GM19351 (cell line): ENCODE data around the gene LCNL1.

Source experiments
- ATAC-seq: cut with Tn5 transposase; IDR thresholded peaks from one replicate; pipeline ENCODE4 v1.9.1; 2021; ENCODE audit warnings: mild to moderate bottlenecking, moderate library complexity; ENCODE audit not compliant: unreplicated experiment

Gene LCNL1

DNA sequence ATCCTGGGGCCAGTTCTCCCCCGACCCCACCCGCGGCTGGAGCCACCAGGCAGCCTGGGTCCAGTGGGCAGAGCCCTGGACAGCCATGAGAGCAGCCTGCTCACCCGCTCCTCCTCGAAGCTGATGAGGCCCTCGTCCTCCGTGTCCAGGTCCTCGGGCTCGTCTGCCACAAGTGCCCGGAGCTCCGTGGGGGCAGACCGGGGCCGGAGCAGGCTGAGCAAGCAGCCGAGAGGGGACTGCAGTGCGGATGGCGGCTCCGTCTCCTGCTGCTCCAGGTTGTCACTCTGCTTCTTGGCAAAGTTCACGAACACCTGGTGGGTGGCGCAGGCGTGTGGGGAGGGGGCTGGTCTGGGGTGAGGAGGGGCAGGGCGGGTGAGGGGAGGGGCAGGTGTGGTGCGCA, 25.5 kb downstream of the LCNL1 start:
- ATAC-seq = no peak

DNA sequence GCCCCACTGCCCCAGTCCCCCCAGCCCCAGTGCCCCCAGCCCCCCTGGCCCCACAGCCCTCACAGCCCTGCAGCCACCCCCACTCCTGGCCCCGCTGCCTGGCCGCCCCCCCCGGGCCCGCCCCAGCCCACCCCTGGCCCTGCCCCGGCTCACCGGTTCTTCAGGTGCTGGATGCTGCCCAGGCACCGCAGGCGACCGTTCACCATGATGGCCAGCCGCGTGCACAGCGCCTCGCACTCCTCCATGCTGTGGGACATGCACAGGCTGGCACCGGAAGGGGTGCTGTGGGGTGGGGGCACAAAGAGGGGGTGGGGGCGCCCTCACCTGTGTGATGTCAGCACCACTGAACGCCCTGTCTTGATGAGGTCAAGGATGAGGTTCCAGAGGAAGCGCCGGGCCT, 26.4 kb downstream of the LCNL1 start:
- no peak for ATAC-seq

DNA sequence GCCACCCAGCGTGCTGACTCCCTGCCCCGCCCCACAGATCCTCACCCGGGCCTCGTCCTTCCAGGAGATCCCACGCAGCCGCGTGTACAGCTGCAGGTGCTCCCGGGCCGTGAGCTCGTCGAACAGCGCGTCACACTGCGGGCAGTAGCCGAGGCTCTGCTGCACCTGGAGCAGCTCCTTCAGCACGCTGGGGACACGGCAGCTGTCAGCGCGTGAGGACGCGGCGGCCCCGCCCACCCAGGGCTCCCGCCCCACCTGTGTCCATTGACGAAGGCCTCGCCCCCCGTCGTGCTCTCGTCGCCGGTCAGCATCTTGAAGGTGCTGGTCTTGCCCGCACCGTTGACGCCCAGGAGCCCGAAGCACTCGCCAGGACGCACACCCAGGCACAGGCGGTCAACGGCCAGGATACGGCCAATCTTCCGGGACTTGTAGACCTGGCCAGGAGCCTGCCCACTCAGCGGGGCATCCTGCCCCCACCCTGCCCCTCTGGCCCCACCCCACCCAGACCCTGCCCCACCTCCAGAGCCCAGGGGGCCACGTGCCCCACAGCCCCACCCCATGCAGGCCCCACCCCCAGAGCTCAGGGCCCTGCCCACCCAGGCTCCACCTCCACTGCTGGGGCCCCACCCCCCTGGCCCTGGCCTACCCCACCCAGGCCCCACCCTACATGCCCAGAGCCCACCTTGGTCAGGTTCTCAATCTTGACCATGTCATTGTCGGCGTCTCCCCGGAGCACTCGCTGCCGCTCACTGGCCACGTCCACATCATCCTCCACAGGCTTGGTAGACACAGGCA, 27.3 kb downstream of the LCNL1 start:
- no peak for ATAC-seq

DNA sequence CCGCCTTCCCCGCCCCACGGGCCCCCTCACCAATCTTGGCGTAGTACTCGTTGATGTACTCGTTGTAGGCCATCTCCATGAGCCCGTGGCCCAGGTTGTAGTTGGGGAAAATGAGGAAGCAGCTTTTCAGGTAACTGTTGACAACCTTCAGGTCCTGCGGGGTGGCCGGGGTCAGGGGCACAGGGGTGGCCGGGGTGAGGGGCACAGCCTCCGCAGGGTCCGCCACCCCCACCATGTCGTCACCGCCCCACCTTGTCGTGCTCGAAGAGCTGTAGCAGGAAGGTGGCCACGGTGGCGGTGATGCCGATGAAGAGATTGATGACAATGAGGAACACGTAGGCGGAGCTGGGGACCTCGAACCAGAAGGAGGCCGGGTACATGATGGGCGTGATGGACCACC, 28.4 kb downstream of the LCNL1 start:
- ATAC-seq = no peak

DNA sequence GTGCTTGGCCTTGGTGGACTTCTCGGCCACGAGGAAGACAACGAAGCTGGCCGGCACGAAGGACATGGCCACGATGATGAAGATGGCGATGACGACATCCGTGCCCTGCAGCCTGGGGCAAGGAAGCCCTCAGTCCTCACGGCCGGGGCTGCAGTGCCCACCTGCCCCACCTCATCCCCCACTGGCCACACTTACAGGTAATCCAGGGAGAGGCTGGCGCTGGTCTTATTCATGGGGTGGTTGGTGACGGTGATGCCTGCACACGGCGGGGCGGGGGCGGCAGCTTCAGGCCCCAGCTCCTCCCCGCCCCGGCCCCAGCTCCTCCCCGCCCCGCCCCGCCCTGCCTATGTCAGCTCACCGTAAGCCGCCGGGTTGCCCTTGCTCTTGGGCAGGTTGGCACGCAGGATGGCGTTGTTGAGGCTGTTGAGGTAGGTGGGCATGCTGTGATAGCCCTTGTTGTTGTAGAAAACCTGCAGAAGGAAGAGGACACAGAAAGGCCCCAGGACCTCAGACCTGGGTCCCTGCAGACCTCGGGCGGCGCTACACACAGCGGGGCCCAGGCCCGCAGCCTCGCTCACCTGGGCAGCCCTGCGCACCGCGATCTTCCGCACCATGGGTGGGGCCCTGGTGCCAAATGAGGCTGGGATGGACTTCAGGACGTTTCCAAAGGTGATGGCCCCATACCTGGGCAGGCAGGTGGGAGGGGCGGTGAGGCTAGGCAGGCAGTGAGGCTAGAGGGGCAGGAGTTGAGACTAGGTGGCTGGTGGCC, 29.3 kb downstream of the LCNL1 start:
- no peak for ATAC-seq

DNA sequence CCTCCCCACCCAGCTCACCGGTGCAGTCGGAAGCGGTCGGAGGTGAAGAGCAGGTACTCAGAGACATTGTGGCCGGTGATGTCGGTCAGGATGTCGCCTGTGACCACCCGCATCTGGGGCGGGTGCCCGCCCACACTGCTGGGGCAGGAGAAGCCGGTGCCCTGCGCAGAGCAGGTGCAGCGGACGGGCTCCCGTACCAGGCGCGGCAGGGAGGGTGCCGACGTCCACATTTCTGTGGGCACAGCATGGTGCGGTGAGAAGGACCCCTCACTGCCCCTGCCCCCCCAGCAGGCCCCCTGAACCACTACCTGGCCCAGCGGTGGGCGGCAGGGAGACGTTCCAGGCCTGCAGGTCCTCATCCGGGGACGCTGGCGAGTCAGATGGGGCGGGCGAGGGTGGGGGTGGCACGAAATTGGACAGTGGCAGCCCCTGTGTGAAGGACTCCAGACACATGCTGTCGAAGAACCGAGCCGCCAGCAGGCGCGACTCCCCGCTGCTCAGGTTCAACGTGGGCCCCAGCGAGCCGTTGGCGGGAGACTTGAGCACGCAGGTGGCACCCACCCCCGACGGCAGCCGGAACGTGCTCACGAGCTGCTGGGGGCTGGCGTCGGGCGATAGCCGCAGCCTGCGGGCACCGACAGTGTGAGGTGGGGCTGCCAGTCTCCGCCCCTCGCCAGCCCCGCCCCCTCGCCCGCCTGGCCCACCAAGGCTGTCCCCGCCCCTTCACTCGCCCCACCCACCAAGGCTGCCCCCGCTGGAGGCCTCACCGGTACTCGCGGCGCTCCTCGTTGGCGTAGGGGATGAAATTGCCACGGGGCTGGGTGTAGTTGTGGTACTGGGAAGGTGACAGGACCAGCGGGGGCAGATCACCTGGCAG, 30.1 kb downstream of the LCNL1 start:
- no peak for ATAC-seq

DNA sequence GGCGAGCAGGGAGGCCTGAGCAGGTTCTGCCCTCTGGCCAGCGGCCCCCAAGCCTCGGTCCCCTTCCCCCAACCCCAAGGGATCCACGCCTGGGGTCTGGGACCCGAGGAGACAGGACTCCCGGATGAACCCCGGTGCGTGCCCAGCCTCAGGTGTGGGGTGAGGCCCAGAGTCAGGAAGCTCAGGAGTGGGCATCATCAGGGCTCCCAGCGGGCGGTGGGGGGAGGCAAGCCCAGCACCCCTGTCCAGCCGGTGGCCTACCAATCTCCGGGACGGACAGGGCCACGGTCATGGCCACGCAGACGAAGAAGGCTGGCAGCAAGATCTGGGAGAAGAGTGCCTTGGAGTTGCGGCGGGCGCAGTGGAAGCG, 30.8 kb downstream of the LCNL1 start:
- no peak for ATAC-seq

DNA sequence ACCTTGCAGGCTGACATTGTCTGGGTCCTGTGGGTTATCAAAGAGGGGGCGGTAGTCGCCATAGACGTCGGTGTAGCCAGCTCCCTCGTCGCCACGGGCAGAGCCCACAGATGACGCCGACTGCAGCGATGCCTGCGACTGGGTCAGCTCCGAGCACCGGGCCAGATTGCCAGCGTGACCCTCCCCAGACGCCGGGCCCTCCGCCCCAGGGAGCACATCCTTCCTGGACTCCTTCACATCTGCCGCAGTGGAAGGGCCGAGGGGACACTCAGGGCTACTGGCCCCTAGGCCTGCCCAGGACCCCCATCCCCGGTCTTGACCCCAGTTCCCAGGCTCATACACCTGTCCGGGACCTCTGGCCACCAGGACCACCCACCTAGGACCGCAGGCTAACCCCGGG, 31.4 kb downstream of the LCNL1 start:
- ATAC-seq = no peak

DNA sequence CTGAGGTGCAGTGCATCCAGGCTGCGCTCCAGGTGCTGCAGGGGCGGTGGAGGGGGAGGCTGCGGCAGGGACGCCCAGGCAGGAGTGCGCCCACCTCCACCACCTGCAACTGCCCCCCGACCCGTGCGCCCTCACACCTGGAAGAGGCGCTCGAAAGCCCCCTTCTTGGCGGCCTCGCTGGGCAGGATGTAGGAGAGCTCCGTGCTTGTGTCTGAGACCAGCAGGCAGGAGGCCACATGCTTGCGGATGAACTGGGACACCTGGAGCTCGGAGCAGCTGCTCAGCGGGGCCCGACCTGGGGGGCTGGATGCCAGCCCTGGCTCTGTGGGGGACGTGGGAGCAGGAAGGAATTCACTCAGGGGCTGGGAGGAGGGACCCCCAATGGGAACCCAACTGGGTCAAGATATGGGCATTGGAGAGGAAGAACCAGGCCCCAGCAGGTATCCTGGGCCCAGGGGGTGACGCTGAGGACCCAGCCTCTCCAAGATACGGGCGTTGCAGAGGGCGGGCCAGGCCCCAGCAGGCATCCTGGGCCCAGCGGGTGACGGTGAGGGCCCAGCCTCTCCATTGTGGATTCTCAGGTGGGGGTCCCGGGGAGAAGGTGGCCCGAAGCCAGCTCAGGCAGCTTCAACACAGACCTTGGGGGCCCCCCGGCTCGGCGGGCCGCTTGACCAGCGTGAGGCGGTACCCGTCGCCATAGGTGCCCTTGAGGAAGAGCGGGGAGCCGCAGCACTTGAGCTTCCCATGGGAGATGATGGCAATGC, 32.2 kb downstream of the LCNL1 start:
- no peak for ATAC-seq

DNA sequence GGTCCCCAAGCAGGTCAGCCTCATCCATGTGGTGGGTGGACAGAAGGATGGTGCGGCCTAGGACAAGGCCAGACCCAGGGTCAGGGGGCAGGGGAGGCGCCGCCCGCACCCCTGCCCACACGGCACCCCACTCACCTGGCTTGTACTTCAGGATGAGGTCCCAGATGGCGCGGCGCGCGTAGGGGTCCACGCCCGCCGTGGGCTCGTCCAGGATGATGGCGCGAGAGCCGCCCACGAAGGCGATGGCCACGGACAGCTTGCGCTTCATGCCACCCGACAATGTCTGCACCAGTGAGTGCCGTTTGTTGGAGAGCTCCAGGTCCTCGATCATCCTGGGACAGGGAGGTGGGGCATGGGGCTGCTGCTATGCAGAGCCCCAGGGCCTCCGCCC, 32.7 kb downstream of the LCNL1 start:
- no peak for ATAC-seq

DNA sequence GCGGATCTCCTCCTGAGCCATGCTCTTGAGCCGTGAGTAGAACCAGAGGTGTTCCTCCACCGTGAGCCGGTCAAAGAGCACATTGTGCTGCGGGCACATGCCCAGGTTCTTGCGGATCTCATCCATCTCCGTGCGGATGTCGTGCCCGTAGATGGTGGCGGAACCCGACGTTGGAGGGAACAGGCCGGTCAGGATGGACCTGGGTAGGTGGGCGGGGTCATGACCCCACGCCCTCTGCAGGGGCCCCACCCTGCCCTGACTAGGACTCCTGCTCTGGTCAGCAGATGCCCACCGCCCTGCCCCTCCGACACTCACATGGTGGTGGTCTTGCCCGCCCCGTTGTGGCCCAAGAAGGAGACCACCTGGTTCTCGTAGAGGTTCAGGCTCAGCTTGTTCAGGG, 33.2 kb downstream of the LCNL1 start:
- no peak for ATAC-seq

DNA sequence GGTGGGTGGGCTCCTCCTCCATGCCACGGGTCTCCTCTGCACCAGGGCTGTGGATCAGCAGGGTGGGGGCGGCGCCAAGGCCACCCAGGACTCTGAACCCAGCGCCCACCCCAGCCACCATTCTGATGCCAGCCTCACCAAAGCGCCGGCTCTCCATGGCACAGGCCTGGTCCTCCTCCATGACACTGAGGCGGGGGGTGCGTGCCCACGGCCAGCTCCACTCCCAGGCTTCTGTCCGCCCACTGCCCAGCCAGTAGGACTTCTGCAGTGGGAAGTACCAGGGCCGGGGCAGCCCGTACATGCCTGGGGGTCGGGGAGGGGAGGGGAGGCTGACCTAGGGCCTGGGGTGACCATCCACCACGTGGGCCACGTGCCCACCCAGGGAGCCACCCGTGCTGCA, 33.6 kb downstream of the LCNL1 start:
- no peak for ATAC-seq

DNA sequence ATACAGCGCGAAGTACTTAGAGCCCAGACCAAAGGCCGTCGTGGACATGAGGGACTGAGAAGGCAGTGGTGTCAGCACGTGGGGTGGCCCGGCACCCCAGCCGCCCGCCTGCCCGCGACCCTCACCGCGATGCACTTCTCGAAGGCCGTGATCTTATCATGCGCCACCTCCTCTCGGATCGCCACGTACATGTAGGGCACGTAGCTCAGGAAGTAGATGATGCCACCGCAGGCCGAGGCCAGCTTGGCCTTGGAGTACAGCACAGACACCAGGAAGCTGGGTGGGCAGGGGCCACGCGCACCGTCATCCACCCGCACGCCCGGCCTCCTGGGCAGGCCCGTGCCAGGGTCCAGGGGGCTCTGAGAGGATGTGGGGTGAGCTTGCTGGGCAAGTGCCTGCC, 34.3 kb downstream of the LCNL1 start:
- ATAC-seq = no peak

DNA sequence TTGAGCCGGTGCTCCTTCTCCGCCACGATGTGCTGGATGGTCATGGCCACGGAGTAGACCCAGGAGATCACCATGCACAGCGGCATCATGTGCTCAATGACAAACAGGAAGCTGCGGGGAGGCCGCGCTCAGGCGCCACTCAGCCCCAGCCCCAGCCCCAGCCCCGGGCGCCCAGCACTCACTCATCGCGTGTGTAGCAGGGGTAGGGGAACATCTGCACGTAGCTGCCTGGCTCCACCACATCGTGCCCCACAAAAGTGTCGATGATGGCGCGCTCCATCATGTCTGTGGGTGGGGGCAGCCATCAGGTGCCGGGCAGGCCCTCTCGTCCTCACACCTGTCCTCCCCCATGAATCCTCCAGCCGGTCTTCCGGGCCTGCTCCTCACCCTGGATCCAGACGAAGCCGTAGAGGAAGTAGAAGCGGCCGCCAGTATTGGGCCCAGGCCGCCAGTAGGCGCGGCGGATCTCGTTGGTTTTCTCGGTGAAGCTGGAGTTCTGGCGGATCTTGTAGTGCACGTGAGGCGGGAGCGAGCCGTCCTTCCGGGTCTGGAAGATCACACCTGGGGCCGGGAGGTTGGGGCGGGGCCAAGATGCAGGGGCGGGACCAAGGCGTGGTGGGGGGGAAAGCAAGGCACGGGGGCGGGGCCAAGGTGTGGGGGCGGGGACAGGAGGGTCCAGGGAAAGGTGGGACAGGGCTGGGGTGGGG, 35.2 kb downstream of the LCNL1 start:
- no peak for ATAC-seq

DNA sequence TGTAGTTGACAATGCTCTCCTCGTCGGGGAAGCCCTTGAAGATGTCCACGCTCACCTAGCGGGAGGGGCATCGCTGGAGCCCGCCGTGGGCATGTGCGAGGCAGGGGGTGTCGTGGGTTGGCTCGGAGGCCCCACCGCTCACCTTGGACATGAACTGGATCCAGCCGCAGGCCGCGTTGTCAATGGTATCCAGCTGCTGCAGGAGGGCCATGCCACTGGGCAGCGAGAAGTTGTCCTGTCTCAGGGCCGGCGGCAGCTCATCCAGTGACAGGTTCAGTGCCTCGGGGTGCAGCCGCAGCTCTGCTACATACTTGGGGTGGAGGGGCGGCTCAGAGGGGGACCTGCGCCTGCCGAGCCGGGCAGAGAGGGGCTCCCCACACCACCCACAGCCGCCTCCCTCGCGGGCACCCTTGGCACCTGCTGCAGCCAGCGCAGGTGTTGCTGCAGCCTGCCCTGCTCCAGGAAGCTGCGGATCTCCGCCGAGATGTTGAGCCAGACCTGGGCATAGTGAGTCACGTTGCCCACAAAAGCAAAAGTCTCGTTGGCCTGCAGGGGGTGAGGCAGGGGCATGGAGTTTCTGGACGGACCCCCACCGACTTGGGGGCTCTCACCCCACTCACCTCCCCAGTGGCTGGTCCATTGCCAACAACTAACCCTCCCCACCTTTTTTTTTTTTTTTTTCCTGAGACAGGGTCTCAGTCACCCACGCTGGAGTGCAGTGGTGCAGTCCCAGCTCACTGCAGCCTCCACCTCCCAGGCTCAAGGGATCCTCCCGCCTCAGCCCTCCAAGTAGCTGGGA, 36.2 kb downstream of the LCNL1 start:
- ATAC-seq = no peak

DNA sequence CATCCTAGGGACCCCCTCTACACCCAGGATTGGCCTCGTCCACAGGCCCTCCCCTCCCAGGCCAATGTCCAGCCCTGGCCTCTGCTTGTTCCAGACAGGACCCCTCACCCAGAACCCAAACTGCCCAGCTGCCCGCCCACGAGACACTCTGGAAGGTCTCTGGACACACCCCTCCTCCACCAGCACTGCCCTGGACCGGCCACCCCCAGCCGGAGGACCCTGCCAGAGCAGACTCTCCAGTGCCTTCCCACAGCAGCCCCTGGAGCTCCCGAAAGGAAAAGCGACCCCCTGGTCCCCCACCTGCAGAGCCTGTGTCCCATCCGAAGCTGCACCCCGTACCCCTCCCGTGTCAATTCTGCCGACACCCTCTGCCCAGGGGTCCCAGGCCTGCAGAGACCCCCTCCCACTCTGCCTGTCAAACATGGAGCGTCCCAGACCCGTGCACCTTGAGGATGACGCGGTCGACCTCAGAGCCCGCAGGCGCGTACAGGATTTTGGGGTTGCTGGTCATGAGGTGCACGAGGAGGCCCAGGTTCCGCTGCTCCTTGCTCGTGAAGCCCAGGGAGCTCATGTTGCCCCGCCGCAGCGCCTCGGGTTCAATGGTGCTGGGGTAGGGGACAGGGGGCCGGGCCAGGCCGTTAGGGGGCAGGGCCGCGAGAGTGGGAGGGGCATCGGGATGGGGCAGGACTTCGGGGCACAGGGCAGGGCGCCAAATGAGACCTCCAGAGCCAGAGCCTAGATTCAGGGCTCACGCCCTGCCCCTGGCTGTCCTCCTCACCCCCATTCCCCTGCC, 37.3 kb downstream of the LCNL1 start:
- no peak for ATAC-seq

DNA sequence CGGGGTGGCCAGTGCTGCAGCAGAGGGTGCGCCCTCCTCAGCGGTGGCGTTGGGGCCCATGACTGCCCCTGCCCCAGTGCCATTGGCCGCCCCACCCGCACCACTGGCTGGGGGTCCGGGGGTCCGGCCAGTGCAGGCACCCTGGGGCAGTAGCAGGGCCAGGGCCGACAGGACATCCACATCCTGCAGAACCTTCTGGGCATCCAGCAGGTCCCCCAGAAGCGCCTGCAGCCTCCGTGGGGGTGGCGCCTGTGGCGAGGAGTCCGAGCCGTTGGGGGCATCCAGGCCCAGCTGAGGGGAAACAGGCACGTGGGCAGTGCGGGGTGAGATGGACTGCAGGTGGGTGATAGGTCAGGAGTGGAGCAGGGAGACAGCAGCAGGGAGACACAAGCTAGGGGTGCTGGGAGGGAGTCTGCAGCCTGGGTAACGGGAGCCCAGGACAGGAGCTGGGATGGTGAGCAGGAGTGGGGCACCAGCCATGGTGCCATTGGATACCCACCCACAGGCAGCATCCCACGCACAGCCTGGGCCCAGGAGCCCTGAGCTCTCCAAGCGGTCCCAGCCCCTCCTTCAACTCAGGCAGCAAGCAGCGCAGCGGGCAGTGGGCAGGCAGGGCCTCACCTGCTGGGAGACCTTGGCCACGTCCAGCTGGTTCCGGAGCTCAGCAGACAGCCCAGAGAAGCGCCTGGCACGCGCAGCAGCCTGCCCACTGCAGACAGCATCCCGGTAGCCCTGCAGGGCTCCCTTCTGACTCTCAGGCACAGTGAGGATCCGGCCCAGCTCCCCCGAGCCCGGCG, 38.2 kb downstream of the LCNL1 start:
- ATAC-seq = no peak

DNA sequence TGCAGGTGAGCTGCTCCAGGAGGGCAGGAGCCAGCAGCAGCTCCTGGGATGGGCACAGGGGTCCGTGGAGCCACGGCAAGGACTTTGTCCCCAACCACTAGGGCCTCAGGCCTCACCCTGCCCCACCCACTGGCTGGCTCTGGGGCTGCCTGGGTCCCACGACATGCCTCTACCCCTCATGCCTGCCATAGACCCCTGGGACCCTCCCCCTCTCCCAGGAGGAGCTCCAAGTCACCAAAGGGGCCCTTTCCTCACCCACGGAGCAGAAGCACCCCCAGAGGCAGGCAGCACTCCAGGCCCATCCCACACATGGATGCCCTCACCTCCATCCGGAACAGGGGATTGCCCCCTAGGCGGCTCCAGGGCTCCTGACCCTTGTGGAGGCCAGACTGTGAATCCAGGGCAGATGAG, 38.8 kb downstream of the LCNL1 start:
- no peak for ATAC-seq
